Sigmoid colon (tissue), 7 donors: Measurements from ENCODE around the gene DNAH14. TPM values are rescaled to one million over a fixed set of nuclear protein-coding genes. Genes with fewer than 3 reads are reported as not detected.

Experiments
- DNase-seq: peaks from one replicate; pipeline ENCODE4 v3.0.0-alpha.2; 2019
- H3K27ac ChIP-seq, 4 donors: fragments of 200-600 bp; sonication (generic); one replicate each; pipeline ENCODE4 v1.5.1; 2016 to 2019; ENCODE audit warnings: mild to moderate bottlenecking in 1 of 4
- H3K27me3 ChIP-seq, 3 donors: fragments of 200-600 bp; sonication (generic); one replicate each; pipeline ENCODE4 v1.5.1; 2019; ENCODE audit warnings: mild to moderate bottlenecking in 1 of 3
- H3K36me3 ChIP-seq, 4 donors: fragments of 200-600 bp; sonication (generic); one replicate each; pipeline ENCODE4 v1.5.1; 2016 to 2019
- H3K4me1 ChIP-seq, 4 donors: fragments of 200-600 bp; sonication (generic); one replicate each; pipeline ENCODE4 v1.5.1; 2017 to 2019
- H3K4me3 ChIP-seq, 4 donors: fragments of 200-600 bp; sonication (generic); one replicate each; pipeline ENCODE4 v1.5.1; 2017 to 2019; ENCODE audit warnings: mild to moderate bottlenecking in 2 of 4, moderate library complexity in 1 of 4
- H3K9me3 ChIP-seq, 4 donors: fragments of 200-600 bp in 3 of 4; sonication (generic) in 3 of 4; one replicate each; pipeline versions ENCODE4 v1.5.1 to v1.6.1; 2013 to 2019
- EP300 ChIP-seq, 4 donors: sonication (generic); formaldehyde crosslinking; IDR thresholded peaks; one replicate each; pipeline ENCODE4 v1.6.1; 2017; ENCODE audit warnings: antibody characterized with exemption in 4 of 4
- POLR2A ChIP-seq, 2 donors: fragments of 450-650 bp; IDR thresholded peaks; one replicate each; pipeline ENCODE4 v1.6.1; 2016; ENCODE audit warnings: antibody characterized with exemption in 2 of 2, mild to moderate bottlenecking in 2 of 2, moderate library complexity in 2 of 2
- POLR2AphosphoS5 ChIP-seq, 4 donors: sonication (generic); formaldehyde crosslinking; IDR thresholded peaks; one replicate each; pipeline ENCODE4 v1.6.1; 2017; ENCODE audit warnings: antibody characterized with exemption in 4 of 4
- WGBS, 2 donors: extraction: QIAGEN DNeasy Blood & Tissue Kit; methylation state at CpG; one replicate each; pipeline ENCODE4 v1.1.7; 2013; 5-methylcytosine and 5-hydroxymethylcytosine counted together
- intact Hi-C: fragments of 100-400 bp; cut with DNase I; formaldehyde crosslinking; loops from one replicate; pipeline ENCODE4 v1.15.1; 2023
- polyA plus RNA-seq, 3 donors: library from polyadenylated mRNA; stranded (reverse); fragments of 200-250 nt; gene quantifications; one replicate each; pipeline ENCODE4 v1.2.3, GENCODE V29; 2013
- total RNA-seq, 4 donors: library from RNA; depleted of rRNA; stranded (reverse); fragments of >200 nt; gene quantifications; one replicate each; pipeline ENCODE4 v1.1.0, GENCODE V29; 2016
- TF ChIP-seq, protein P1 (sequence below), 4 experiments: fragments of 450-650 bp in 3 of 4; fragments of 200-600 bp in 1 of 4; IDR thresholded peaks; one replicate each; pipeline ENCODE4 v1.5.1; 2016 to 2019; ENCODE audit warnings: antibody characterized with exemption in 4 of 4, mild to moderate bottlenecking in 3 of 4, moderate library complexity in 2 of 4
- donor health status: healthy with polysubstance abuse.
- donor health status: Bipolar disorder and iron deficiency.
- donor health status: healthy.

Gene DNAH14
- total and polyA plus RNA-seq, 7 donors, result 2.4 to 9.7 (median 3.3) TPM

DNA sequence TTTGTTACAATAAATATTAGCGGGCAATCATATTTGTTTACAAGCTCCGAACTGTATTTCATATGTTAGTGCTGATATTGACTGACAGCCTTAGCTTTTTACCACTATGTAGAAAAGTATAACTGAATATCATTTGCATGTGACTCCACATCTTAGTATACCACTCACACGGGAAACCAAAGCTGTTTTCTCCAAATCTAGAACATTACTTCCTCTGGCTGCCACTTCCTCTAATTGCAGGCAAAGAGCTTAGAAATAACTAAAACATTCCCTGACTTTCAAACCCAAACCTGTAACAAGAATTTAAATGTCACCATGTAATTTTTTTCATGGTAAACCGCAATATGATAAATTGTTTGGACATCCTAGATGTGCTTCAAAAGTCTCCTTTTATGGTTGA is 323.7 kb downstream of the DNAH14 start:
- H3K27ac ChIP-seq, result no peak overlapping the region
- TF ChIP-seq EP300 (IDR thresholded peaks at IDR 0.05), result no peak
- TF ChIP-seq, protein P1, sequence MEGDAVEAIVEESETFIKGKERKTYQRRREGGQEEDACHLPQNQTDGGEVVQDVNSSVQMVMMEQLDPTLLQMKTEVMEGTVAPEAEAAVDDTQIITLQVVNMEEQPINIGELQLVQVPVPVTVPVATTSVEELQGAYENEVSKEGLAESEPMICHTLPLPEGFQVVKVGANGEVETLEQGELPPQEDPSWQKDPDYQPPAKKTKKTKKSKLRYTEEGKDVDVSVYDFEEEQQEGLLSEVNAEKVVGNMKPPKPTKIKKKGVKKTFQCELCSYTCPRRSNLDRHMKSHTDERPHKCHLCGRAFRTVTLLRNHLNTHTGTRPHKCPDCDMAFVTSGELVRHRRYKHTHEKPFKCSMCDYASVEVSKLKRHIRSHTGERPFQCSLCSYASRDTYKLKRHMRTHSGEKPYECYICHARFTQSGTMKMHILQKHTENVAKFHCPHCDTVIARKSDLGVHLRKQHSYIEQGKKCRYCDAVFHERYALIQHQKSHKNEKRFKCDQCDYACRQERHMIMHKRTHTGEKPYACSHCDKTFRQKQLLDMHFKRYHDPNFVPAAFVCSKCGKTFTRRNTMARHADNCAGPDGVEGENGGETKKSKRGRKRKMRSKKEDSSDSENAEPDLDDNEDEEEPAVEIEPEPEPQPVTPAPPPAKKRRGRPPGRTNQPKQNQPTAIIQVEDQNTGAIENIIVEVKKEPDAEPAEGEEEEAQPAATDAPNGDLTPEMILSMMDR (IDR thresholded peaks at IDR 0.05), result no peak
- H3K9me3 ChIP-seq, result no peaks in the 10 kb centered on the region
- H3K36me3 ChIP-seq, result no peaks in the 10 kb centered on the region
- DNase-seq, result no peak
- no peak overlapping the region for H3K4me3 ChIP-seq
- H3K27me3 ChIP-seq, result no peaks in the 10 kb centered on the region
- H3K4me1 ChIP-seq, result no peaks in the 10 kb centered on the region
- intact Hi-C loops, result no loop called here
- 81 to 89% methylated on average over 4 of the region's 4 CpGs for WGBS, 2 donors

DNA sequence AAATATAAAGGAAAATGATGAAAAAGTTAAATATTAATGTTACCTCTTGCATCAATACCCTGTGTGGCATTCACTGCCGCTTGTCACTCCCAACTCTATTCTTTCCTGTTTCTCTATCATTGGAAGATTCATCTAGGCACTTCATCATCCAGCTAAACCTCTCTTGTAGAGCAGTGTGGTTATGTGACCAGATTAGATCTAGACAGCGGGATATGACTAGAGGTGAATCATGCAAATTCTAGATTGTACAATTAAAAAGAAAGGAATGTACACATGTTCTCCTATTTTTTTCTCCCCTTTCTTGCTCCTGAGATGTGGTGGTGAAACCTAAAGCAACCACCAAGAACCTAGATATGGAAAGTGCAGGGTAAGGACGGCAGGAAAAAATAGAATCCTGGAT is 324.3 kb downstream of the DNAH14 start:
- no peak for TF ChIP-seq POLR2A (IDR thresholded peaks at IDR 0.05)
- H3K27ac ChIP-seq, result no peak overlapping the region
- H3K4me1 ChIP-seq, result no peaks in the 10 kb centered on the region
- no peaks in the 10 kb centered on the region for H3K27me3 ChIP-seq
- intact Hi-C loops, result no loop called here
- H3K36me3 ChIP-seq, result no peaks in the 10 kb centered on the region
- 92 to 97% methylated on average over 3 of the region's 3 CpGs for WGBS, 2 donors
- no peaks in the 10 kb centered on the region for H3K9me3 ChIP-seq
- no peak overlapping the region for H3K4me3 ChIP-seq
- no peak for DNase-seq

DNA sequence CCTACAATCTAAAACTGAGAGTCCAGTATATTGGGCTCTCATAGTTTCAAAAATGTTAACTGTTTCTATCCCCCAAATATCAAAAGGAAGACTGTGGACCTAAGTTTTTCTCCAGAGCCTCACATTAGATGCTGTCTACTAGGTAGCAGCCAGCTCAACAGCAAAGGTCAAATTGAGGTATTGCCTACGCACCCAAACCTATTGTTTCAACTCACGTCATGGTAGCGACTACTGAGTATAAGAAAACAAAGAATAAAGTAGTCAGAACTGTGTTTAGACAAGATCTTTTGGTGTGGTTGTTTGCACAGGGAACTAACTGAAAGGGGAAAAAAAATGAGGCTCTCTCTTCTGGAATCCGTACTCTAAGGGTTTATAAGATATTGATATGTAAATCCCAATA is 325.2 kb downstream of the DNAH14 start:
- H3K27me3 ChIP-seq, result no peaks in the 10 kb centered on the region
- intact Hi-C loops, result no loop called here
- H3K4me3 ChIP-seq, result no peak overlapping the region
- TF ChIP-seq, protein P1 (IDR thresholded peaks at IDR 0.05), result no peak
- H3K27ac ChIP-seq, result no peak overlapping the region
- 85 to 94% methylated on average over 4 of the region's 4 CpGs for WGBS, 2 donors
- H3K9me3 ChIP-seq, result no peaks in the 10 kb centered on the region
- DNase-seq, result no peak
- H3K36me3 ChIP-seq, result no peaks in the 10 kb centered on the region
- no peaks in the 10 kb centered on the region for H3K4me1 ChIP-seq

DNA sequence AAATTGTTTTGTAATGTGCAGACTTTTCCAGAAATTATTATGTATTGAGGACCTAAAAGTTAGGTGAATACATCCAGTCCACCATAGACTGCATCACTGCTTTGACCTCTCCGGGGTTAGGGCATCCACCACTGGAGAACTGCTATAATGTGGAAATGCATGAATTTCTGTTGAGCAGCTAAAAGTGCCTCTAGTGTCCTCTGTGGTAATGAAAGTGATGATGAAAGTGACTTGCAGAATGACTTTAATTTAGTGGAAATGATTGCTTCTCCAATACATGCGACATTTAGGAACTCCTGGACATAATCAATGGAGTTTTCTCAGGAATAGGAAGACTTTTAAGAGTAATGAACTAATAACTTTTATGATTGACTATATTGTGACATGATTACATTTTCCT is 327.6 kb downstream of the DNAH14 start:
- H3K36me3 ChIP-seq, result no peaks in the 10 kb centered on the region
- no peak overlapping the region for H3K4me3 ChIP-seq
- TF ChIP-seq, protein P1 (IDR thresholded peaks at IDR 0.05), result no peak
- TF ChIP-seq POLR2AphosphoS5 (IDR thresholded peaks at IDR 0.05) (no peak), EP300 (IDR thresholded peaks at IDR 0.05) (no peak), POLR2A (IDR thresholded peaks at IDR 0.05) (no peak)
- 69 to 93% methylated on average over 2 of the region's 2 CpGs for WGBS, 2 donors
- no peaks in the 10 kb centered on the region for H3K27me3 ChIP-seq
- H3K9me3 ChIP-seq, result peaks cover 0 to 7% (median 0%) of the 10 kb centered on the region in 4 donors
- no peak for DNase-seq
- intact Hi-C loops, result no loop called here
- no peaks in the 10 kb centered on the region for H3K4me1 ChIP-seq
- no peak overlapping the region for H3K27ac ChIP-seq

DNA sequence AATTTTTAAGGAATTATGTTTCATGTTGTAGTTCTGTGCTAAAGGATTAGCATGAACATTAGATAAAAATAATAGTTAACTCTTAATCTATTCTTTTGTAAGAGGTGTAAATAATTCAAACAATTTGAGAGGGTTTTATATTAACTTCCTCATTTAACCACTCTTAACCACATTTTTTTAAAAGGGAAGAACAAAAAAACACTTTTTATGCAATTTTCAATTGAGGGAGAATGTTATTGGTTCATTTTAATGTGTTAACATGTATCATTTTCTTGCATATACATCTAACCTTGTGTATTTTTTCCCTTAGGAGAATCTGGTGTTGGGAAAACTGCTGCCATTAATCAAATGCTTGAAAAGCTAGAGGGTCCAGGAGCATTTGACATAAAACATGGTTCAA is 329.3 kb downstream of the DNAH14 start:
- no peak for DNase-seq
- intact Hi-C loops, result no loop called here
- Histone ChIP-seq H3K4me1 (no peaks in the 10 kb centered on the region), H3K27me3 (no peaks in the 10 kb centered on the region), H3K36me3 (no peaks in the 10 kb centered on the region), H3K27ac (no peak overlapping the region), H3K9me3 (peaks cover 0 to 7% (median 0%) of the 10 kb centered on the region in 4 donors), H3K4me3 (no peak overlapping the region)
- TF ChIP-seq POLR2A (IDR thresholded peaks at IDR 0.05), result no peak
- TF ChIP-seq POLR2AphosphoS5 (IDR thresholded peaks at IDR 0.05), result no peak
- TF ChIP-seq, protein P1 (IDR thresholded peaks at IDR 0.05), result no peak
- no peak for TF ChIP-seq EP300 (IDR thresholded peaks at IDR 0.05)
